ENCODE results near the gene DCLK3.

The DCLK3 gene

DNA sequence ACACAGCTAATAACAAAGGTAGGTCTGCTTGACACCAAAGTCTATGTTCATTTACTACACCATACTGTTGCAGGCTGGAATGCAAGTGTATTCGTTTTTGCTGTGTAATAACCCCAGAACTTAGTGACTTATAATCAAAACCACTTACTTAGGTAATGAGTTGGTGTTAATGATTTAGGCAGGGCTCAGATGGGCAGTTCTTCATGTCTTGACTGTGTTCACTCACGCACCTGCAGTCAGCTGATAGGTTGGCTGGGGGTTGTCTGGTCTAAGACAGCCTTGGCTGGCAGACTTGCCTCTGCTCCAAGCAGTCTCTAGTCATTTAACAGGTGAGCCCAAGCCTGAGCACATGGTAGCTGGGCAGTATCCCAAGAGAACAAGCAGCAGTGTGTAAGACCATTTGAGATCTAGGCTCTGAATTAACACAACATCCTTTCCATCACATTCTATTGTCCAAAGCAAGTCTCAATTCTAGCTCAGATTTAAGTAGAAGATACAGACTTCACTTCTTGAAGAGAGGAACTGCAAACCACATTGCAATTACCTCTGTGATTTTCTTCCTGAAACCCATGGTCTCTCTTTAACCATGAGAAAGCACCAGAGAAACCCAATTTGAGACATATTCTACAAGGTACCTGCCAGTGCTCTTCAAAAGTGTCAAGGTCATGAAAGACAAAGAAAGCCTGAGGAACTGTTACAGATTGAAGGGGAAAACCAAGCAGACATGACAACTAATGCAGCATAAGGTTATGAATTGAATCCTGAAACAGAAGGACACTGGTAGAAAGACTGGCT, 13.3 kb upstream of the DCLK3 start:
- TF ChIP-seq, protein P1, sequence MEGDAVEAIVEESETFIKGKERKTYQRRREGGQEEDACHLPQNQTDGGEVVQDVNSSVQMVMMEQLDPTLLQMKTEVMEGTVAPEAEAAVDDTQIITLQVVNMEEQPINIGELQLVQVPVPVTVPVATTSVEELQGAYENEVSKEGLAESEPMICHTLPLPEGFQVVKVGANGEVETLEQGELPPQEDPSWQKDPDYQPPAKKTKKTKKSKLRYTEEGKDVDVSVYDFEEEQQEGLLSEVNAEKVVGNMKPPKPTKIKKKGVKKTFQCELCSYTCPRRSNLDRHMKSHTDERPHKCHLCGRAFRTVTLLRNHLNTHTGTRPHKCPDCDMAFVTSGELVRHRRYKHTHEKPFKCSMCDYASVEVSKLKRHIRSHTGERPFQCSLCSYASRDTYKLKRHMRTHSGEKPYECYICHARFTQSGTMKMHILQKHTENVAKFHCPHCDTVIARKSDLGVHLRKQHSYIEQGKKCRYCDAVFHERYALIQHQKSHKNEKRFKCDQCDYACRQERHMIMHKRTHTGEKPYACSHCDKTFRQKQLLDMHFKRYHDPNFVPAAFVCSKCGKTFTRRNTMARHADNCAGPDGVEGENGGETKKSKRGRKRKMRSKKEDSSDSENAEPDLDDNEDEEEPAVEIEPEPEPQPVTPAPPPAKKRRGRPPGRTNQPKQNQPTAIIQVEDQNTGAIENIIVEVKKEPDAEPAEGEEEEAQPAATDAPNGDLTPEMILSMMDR (IDR thresholded peaks at IDR 0.05): no peak

DNA sequence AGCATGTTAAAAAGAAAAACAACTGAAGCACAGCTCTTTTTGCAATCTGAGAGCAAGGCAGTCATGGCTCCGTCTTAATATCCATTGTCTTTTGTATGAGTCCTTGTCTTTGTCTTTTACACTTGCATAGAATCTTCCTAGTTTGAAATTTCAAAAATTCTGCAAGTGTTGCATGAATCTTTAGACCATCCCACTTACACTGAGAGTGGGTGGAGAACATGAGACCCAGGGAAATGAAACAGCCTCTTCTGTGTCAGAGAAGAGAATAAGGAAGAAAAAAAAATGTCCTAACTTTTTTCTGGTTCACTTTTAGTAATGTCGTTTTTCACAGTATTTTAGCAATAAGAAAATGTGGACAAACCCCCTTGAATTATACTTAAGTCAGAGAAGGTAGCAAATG, 12.1 kb upstream of the DCLK3 start:
- Histone ChIP-seq H3K4me3 (no peak overlapping the region), H3K27me3 (no peaks in the 10 kb centered on the region), H3K27ac (no peak overlapping the region), H3K36me3 (no peaks in the 10 kb centered on the region), H3K9me3 (no peaks in the 10 kb centered on the region), H3K4me1 (no peaks in the 10 kb centered on the region)
- TF ChIP-seq, protein P1 (IDR thresholded peaks at IDR 0.05): no peak
- intact Hi-C loops (cut with DNase I; ENCODE audit: low total_unique reads): no loop called here
- no peak for DNase-seq

More for the DNA sequence above, 13.3 kb upstream of the DCLK3 start:
- intact Hi-C loops (cut with DNase I; ENCODE audit: low total_unique reads): no loop called here
- no peak overlapping the region for H3K27ac ChIP-seq
- no peaks in the 10 kb centered on the region for H3K36me3 ChIP-seq
- no peak overlapping the region for H3K4me3 ChIP-seq
- H3K9me3 ChIP-seq: no peaks in the 10 kb centered on the region
- no peaks in the 10 kb centered on the region for H3K27me3 ChIP-seq
- H3K4me1 ChIP-seq: no peaks in the 10 kb centered on the region
- no peak for DNase-seq

DNA sequence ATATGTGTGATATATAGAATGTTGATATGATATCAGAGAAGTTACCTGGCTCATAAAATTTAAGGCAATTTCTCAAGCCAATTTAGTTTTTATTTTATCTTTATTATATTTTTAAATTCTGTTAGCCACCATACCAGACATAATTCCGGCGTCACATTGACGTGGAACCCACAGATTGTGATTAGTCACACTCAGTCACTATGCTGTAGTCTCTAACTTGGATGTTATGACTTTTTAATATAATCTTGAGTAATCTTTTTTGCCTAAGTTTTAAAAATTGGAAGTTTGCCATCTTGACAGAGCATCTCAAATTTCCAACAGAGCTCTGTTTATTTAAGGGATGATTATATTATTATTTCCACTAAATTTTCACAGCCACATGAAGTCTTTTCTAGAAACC, 9.7 kb upstream of the DCLK3 start:
- no peaks in the 10 kb centered on the region for H3K4me1 ChIP-seq

DNA sequence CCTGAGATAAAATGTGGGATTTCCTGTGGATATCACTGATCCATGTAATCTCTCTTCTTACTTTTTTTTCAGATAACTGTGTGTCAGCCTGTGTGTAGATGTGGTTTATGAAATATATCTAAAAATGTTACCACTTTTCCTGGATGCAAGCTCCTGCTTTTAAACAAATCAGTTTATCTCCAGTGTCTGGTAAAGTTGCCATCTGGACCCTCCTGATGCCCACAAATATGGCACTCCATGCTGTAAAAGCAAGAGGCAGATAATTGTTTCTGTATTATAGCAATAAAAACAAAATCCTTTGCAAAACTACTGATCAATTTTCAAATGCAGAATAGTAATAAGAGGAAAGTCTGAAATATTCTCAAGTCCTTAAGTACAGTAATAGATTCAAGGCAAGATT, 7.6 kb upstream of the DCLK3 start:
- Histone ChIP-seq H3K27me3 (no peaks in the 10 kb centered on the region), H3K27ac (no peak overlapping the region), H3K36me3 (no peaks in the 10 kb centered on the region), H3K4me3 (no peak overlapping the region), H3K9me3 (no peaks in the 10 kb centered on the region), H3K4me1 (no peaks in the 10 kb centered on the region)
- TF ChIP-seq, protein P1 (IDR thresholded peaks at IDR 0.05): no peak
- intact Hi-C loops (cut with DNase I; ENCODE audit: low total_unique reads): no loop called here
- no peak for DNase-seq

More for the DNA sequence above, 9.7 kb upstream of the DCLK3 start:
- intact Hi-C loops (cut with DNase I; ENCODE audit: low total_unique reads): no loop called here
- Histone ChIP-seq H3K9me3 (no peaks in the 10 kb centered on the region), H3K27me3 (no peaks in the 10 kb centered on the region), H3K4me3 (no peak overlapping the region), H3K36me3 (no peaks in the 10 kb centered on the region), H3K27ac (no peak overlapping the region)
- DNase-seq: no peak
- TF ChIP-seq, protein P1 (IDR thresholded peaks at IDR 0.05): no peak

DNA sequence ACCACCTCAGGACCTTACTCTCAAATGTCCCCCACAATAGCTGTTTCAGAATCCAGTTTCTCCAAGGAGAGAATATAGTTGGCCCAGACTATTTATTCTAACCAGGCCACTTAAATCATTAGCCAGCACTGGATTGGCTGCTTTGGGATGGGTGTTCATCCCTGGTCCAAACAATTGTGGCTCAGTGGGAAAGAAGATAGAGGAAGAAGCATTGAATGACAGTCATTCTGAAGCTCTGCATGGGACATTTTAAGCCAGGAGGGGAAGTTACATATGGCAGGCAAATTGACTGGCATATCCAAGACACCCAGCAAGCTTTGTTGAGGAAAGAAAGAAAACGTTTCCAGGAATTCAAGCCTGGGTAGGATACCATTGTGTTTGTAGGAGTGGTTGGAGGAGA, 5.6 kb upstream of the DCLK3 start:
- Histone ChIP-seq H3K27me3 (peaks cover 0 to 3% of the 10 kb centered on the region in 2 donors), H3K4me3 (no peak overlapping the region), H3K9me3 (no peaks in the 10 kb centered on the region), H3K4me1 (no peaks in the 10 kb centered on the region), H3K36me3 (no peaks in the 10 kb centered on the region), H3K27ac (no peak overlapping the region)
- TF ChIP-seq, protein P1 (IDR thresholded peaks at IDR 0.05): no peak
- no peak for DNase-seq
- intact Hi-C loops (cut with DNase I; ENCODE audit: low total_unique reads): no loop called here
